Stomach (tissue), 9 donors: Measurements from ENCODE around the gene SP2. TPM values are rescaled to one million over a fixed set of nuclear protein-coding genes. Genes with fewer than 3 reads are reported as not detected.
"Not testable (repeated sequence)": the region's sequence is repeated elsewhere in the genome, so short reads cannot be mapped to it uniquely, and the experiment has no call there.

Experiments used
- DNase-seq, 2 donors: peaks; one replicate each; pipeline versions ENCODE4 v3.0.0 to v3.0.0-alpha.2; 2013 to 2019
- H3K27ac ChIP-seq, 5 donors: fragments of 200-600 bp in 4 of 5; sonication (generic) in 4 of 5; one replicate each; pipeline ENCODE4 v1.5.1; 2013 to 2019; ENCODE audit warnings: mild to moderate bottlenecking in 1 of 5, moderate library complexity in 1 of 5
- H3K27me3 ChIP-seq, 3 donors: fragments of 200-600 bp; sonication (generic); one replicate each; pipeline ENCODE4 v1.5.1; 2017 to 2019; ENCODE audit warnings: mixed run types in 1 of 3
- H3K36me3 ChIP-seq, 4 donors: fragments of 200-600 bp; sonication (generic); 1 replicate in 3 of 4; 2 replicates in 1 of 4; pipeline ENCODE4 v1.5.1; 2016 to 2019
- H3K4me1 ChIP-seq, 4 donors: fragments of 200-600 bp; sonication (generic); one replicate each; pipeline ENCODE4 v1.5.1; 2016 to 2019
- H3K4me3 ChIP-seq, 4 donors: fragments of 200-600 bp; sonication (generic) in 3 of 4; one replicate each; pipeline ENCODE4 v1.5.1; 2016 to 2019; ENCODE audit warnings: mild to moderate bottlenecking in 1 of 4
- H3K9me3 ChIP-seq, 4 donors: fragments of 200-600 bp; sonication (generic); one replicate each; pipeline ENCODE4 v1.5.1; 2016 to 2019
- EP300 ChIP-seq: sonication (generic); formaldehyde crosslinking; IDR thresholded peaks from one replicate; pipeline ENCODE4 v1.6.1; 2017; ENCODE audit warnings: antibody characterized with exemption
- POLR2A ChIP-seq, 4 donors: fragments of 450-650 bp; IDR thresholded peaks; one replicate each; pipeline ENCODE4 v1.6.1; 2016; ENCODE audit warnings: antibody characterized with exemption in 4 of 4, control low read depth in 2 of 4, mild to moderate bottlenecking in 1 of 4, moderate library complexity in 1 of 4
- POLR2AphosphoS5 ChIP-seq, 3 donors: sonication (generic); formaldehyde crosslinking; IDR thresholded peaks; one replicate each; pipeline ENCODE4 v1.6.1; 2016; ENCODE audit warnings: antibody characterized with exemption in 3 of 3
- WGBS, 5 donors: extraction: QIAGEN DNeasy Blood & Tissue Kit in 3 of 5; methylation state at CpG; one replicate each; pipeline versions ENCODE4 v1.1.5 to v1.1.7; 2013 to 2018; 5-methylcytosine and 5-hydroxymethylcytosine counted together
- intact Hi-C: fragments of 100-400 bp; cut with DNase I; formaldehyde crosslinking; loops from one replicate; pipeline ENCODE4 v1.15.1; 2023; ENCODE audit warnings: low total_unique reads
- polyA plus RNA-seq, 3 donors: library from polyadenylated mRNA; stranded (reverse); fragments of 200-250 nt; gene quantifications; one replicate each; pipeline ENCODE4 v1.2.3, GENCODE V29; 2013
- total RNA-seq, 5 donors: library from RNA; depleted of rRNA; stranded (reverse); fragments of >200 nt; gene quantifications; one replicate each; pipeline versions ENCODE4 v1.1.0 to v1.2.3, GENCODE V29; 2014 to 2016
- TF ChIP-seq, protein P1 (sequence below), 7 experiments: fragments of 450-650 bp in 4 of 7; fragments of 200-600 bp in 3 of 7; sonication (generic) in 3 of 7; IDR thresholded peaks; one replicate each; pipeline ENCODE4 v1.5.1; 2016 to 2019; ENCODE audit warnings: antibody characterized with exemption in 7 of 7, control low read depth in 2 of 7, mild to moderate bottlenecking in 1 of 7
- donor health status: healthy with polysubstance abuse.
- donor health status: Bipolar disorder and iron deficiency.
- donor health status: healthy.

The SP2 gene
- total and polyA plus RNA-seq, 8 donors, result 0.87 to 22.8 (median 6.3) TPM

DNA sequence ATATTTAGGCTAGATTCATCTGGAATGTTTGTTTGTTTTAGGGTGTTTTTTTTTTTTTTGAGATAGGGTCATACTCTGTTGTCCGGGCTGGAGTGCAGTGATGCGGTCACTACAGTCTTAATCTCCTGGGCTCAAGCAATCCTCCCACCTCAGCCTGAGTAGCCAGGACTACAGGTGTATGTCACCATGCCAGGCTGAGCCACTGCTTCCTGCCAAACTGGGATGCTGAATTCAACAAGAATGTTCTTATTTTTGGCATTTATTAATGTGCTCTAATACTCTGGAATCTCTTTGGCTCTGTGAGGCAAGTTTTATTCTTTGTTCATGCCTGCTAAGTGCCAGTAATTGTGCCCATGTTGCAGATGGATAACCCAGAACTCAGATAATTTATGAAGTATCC, 21.5 kb downstream of the SP2 start:
- TF ChIP-seq EP300 (no peak), POLR2AphosphoS5 (IDR thresholded peaks at IDR 0.05) (no peak), POLR2A (IDR thresholded peaks at IDR 0.05) (no peak)
- TF ChIP-seq, protein P1, sequence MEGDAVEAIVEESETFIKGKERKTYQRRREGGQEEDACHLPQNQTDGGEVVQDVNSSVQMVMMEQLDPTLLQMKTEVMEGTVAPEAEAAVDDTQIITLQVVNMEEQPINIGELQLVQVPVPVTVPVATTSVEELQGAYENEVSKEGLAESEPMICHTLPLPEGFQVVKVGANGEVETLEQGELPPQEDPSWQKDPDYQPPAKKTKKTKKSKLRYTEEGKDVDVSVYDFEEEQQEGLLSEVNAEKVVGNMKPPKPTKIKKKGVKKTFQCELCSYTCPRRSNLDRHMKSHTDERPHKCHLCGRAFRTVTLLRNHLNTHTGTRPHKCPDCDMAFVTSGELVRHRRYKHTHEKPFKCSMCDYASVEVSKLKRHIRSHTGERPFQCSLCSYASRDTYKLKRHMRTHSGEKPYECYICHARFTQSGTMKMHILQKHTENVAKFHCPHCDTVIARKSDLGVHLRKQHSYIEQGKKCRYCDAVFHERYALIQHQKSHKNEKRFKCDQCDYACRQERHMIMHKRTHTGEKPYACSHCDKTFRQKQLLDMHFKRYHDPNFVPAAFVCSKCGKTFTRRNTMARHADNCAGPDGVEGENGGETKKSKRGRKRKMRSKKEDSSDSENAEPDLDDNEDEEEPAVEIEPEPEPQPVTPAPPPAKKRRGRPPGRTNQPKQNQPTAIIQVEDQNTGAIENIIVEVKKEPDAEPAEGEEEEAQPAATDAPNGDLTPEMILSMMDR (IDR thresholded peaks at IDR 0.05), result no peak
- Histone ChIP-seq H3K36me3 (peaks cover 8 to 48% (median 40%) of the 10 kb centered on the region in 4 donors), H3K4me1 (peaks cover 0 to 26% (median 0%) of the 10 kb centered on the region in 4 donors), H3K4me3 (no peak overlapping the region), H3K9me3 (no peaks in the 10 kb centered on the region), H3K27me3 (no peaks in the 10 kb centered on the region), H3K27ac (no peak overlapping the region)
- intact Hi-C loops, result no loop called here
- WGBS, 5 donors, result 65 to 75% (median 71%) methylated on average over 2 of the region's 2 CpGs
- DNase-seq, result no peak

DNA sequence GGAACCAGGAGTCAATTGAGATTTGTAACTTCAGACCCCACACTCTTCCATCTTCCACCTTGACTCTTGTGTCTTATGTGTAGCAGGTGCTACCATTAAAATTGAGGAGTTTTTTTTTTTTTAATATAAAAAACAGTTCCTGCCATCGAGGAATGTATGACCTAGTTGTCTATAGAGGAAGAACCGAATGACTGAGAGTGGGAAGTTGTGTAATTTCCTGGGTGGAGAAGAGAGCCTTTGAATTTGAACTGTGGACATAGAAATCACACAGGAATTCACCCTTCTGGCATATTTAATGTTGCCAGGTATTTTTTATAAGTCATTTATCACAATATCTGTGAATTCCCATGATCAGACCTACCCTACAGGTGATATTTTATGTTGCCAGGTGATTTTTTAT, 22.0 kb downstream of the SP2 start:
- Histone ChIP-seq H3K27ac (no peak overlapping the region), H3K27me3 (no peaks in the 10 kb centered on the region), H3K9me3 (no peaks in the 10 kb centered on the region), H3K36me3 (peaks cover 10 to 52% (median 44%) of the 10 kb centered on the region in 4 donors), H3K4me1 (peaks cover 0 to 26% (median 0%) of the 10 kb centered on the region in 4 donors), H3K4me3 (no peak overlapping the region)
- TF ChIP-seq POLR2AphosphoS5 (IDR thresholded peaks at IDR 0.05) (no peak), EP300 (no peak), POLR2A (IDR thresholded peaks at IDR 0.05) (no peak)
- TF ChIP-seq, protein P1 (IDR thresholded peaks at IDR 0.05), result no peak
- no peak for DNase-seq
- WGBS, 5 donors, result 51 to 82% (median 75%) methylated on average over 2 of the region's 2 CpGs
- intact Hi-C loops, result no loop called here

GRCh38 chr17:47918991-47919390, 23.0 kb downstream of the SP2 start:
- Histone ChIP-seq H3K9me3 (no peaks in the 10 kb centered on the region), H3K27ac (no peak overlapping the region), H3K36me3 (peaks cover 20 to 62% (median 54%) of the 10 kb centered on the region in 4 donors), H3K27me3 (no peaks in the 10 kb centered on the region), H3K4me1 (peaks cover 0 to 25% (median 0%) of the 10 kb centered on the region in 4 donors), H3K4me3 (no peak overlapping the region)
- TF ChIP-seq POLR2A (IDR thresholded peaks at IDR 0.05) (no peak), EP300 (no peak), POLR2AphosphoS5 (IDR thresholded peaks at IDR 0.05) (no peak)
- TF ChIP-seq, protein P1 (IDR thresholded peaks at IDR 0.05), result no peak
- intact Hi-C loops, result no loop called here
- 91 to 97% (median 92%) methylated on average over 2 of the region's 2 CpGs for WGBS, 5 donors
- DNase-seq, result no peak

DNA sequence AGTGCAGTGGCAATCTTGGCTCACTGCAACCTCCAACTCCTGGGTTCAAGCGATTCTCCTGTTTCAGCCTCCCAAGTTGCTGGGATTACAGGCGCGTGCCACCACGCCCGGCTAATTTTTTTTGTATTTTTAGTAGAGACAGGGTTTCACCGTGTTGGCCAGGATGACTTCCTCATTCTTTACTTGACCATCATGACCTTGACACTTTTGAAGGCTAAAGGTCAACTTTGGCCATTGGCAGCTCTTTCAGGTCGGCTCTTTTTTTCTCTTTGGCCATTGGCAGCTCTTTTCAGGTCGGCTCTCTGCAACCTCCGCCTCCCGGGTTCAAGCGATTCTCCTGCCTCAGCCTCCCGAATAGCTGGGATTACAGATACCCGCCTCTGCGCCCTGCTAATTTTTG, 23.9 kb downstream of the SP2 start:
- DNase-seq, H3K9me3 ChIP-seq, intact Hi-C loops, H3K27ac ChIP-seq, H3K27me3 ChIP-seq, H3K4me3 ChIP-seq: not testable (repeated sequence)
- 93 to 96% (median 95%) methylated on average over 14 of the region's 14 CpGs for WGBS, 5 donors
- Histone ChIP-seq H3K36me3 (peaks cover 28 to 70% (median 61%) of the 10 kb centered on the region in 4 donors), H3K4me1 (peaks cover 0 to 16% (median 0%) of the 10 kb centered on the region in 4 donors)

DNA sequence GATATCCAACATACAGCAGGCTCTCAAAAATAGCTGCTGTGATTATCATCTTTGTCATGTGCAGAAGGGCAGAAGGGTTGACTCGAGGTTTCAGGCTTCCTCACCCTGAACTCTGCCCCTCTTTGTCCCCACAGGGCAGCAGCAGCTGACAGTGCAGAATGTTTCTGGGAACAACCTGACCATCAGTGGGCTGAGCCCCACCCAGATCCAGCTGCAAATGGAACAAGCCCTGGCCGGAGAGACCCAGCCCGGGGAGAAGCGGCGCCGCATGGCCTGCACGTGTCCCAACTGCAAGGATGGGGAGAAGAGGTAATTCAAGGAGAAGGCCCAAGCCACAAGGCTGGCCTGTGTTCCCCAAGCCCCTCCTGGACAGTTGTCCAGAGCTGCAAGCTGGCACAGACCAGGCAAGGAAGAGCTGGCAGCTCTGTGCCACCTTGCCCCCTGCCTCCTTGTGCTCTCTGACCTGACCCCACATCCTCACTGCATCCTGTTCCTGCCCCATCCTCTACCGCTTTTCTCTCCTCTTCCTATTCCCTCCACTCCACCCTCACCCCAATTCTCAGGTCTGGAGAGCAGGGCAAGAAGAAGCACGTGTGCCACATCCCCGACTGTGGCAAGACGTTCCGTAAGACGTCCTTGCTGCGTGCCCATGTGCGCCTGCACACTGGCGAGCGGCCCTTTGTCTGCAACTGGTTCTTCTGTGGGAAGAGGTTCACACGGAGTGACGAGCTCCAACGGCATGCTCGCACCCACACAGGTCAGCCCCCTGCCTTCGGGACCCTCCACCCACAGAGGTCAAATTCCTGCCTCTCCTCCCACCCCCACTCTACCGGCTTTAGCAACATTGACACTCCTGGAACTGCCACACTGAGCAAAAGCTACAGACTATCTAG, 29.0 kb downstream of the SP2 start:
- TF ChIP-seq POLR2A (IDR thresholded peaks at IDR 0.05) (no peak), POLR2AphosphoS5 (IDR thresholded peaks at IDR 0.05) (no peak), EP300 (no peak)
- TF ChIP-seq, protein P1 (IDR thresholded peaks at IDR 0.05), result no peak
- Histone ChIP-seq H3K27me3 (no peaks in the 10 kb centered on the region), H3K27ac (no peak overlapping the region), H3K36me3 (peaks cover 44 to 88% (median 83%) of the 10 kb centered on the region in 4 donors), H3K9me3 (no peaks in the 10 kb centered on the region), H3K4me3 (no peak overlapping the region), H3K4me1 (no peaks in the 10 kb centered on the region)
- DNase-seq, result no peak
- intact Hi-C loops, result no loop called here
- 85 to 94% (median 91%) methylated on average over 17 to 23 of the region's 23 CpGs for WGBS, 5 donors
